ENCODE measurements around the gene LRMDA. TPM values are rescaled to one million over a fixed set of nuclear protein-coding genes. Genes with fewer than 3 reads are reported as not detected.

Gene LRMDA
- total RNA-seq, 4 donors from 2014 or later = 12.0 to 15.9 (median 13.9) TPM

DNA sequence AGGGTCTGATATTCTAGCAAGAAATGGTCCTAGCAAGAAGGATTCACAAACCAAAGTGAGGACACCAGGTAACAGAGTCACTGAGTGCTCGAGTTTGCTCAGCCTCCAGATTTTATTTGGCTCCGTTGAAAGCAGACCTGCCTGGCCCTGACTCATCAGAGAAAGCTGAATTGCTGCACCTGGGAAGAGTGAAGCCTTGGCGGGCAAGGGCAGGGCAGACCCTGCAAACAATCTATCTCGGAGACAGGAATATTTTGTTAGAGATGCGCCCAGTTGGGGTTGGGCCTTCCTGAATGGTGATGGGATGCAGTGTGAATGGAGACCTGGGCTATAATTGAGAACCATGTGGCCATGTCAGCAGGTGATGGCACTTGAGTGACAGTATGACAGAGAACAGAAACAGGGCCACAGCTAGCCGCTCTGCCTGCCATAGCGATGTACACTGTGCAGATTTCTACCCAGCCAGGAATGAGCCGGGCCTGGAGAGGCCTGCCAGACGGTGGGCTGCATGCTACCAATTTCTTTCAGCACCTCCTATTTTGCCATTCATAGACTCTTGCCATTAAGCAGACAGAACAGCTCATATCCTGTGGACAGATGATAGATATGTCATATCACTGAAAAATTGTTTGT is 744.2 kb downstream of the LRMDA start:
- no peak for DNase-seq (ENCODE audit: low spot score)
- TF ChIP-seq, protein P1, sequence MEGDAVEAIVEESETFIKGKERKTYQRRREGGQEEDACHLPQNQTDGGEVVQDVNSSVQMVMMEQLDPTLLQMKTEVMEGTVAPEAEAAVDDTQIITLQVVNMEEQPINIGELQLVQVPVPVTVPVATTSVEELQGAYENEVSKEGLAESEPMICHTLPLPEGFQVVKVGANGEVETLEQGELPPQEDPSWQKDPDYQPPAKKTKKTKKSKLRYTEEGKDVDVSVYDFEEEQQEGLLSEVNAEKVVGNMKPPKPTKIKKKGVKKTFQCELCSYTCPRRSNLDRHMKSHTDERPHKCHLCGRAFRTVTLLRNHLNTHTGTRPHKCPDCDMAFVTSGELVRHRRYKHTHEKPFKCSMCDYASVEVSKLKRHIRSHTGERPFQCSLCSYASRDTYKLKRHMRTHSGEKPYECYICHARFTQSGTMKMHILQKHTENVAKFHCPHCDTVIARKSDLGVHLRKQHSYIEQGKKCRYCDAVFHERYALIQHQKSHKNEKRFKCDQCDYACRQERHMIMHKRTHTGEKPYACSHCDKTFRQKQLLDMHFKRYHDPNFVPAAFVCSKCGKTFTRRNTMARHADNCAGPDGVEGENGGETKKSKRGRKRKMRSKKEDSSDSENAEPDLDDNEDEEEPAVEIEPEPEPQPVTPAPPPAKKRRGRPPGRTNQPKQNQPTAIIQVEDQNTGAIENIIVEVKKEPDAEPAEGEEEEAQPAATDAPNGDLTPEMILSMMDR (IDR thresholded peaks at IDR 0.05) = no peak
- ATAC-seq (ENCODE audit: low FRiP score) = no peak

DNA sequence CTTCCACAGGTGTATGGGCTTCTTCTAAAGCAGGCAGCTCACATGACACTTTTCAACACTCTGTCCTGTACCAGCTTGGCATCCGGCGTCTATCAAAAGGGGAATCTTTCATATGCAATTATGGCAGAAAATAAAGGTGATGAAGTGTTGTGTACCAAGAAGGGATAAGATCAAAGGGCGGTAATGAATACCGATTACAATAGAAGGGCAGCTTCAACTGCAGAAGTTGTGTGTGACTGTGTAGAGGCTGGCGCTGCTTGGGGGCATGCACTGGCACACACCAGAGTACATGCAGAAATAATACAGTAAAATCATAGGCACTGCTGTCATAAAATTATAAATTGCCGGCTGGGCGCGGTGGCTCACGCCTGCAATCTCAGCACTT is 744.7 kb downstream of the LRMDA start:
- TF ChIP-seq, protein P1 (IDR thresholded peaks at IDR 0.05) = no peak
- no peak for DNase-seq (ENCODE audit: low spot score)
- ATAC-seq (ENCODE audit: low FRiP score) = no peak

DNA sequence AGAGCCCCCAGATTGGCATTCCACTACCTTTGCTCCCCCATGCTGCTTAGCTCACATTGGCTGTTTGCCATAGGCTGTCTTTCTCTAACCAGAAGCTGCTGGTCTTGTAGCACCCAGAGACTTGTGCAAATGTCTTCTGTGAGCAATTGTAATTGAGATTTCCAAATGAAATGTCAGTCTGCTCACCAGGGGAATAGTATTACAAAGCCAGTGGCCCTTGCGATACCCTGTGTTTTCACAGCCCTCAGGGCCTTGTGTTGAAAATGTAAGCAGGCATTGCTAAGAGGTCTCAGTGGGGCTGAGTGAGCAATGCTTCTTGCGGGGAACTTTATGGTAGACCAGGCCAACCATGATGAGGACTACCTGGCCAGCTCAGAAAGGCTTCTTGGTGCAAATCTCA is 746.5 kb downstream of the LRMDA start:
- TF ChIP-seq, protein P1 (IDR thresholded peaks at IDR 0.05) = no peak
- ATAC-seq (ENCODE audit: low FRiP score) (no peak), DNase-seq (ENCODE audit: low spot score) (no peak)

DNA sequence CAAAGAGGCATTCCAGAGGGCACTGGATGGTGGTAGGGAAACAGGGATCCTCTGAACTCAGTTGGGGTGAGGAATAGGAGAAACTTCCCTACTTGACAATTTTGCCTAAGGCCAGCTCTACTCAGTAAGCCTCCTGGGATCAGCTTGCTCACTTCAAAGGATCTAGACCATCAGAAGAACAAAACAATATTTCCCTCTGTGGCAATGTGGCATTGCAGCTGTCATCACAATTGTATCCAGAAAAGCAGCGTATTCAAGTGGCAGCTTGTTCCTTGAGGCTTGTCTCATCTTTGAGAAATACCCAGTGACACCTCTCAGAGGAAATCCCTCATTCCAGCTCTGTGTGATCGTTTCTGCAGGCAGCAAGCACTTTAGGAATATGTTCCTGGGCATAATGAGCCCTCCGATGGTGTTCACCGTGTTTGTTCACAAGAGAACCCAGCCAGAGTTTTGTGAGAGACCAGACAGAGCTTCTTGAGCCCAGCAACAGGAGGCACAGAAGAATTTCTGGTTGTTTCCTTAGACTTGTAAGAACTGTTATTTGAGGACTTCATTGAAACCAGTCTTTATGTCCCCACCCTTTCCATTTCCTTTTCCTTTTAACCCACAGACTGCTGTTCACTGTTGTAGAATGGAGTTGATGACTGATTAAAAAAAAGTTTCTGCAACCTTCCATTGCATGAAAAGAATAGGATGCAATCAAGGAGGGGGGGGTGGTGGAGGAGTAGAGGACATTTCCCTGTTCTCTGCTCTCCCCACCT is 747.3 kb downstream of the LRMDA start:
- TF ChIP-seq, protein P1 (IDR thresholded peaks at IDR 0.05) = no peak
- DNase-seq (ENCODE audit: low spot score) (no peak), ATAC-seq (ENCODE audit: low FRiP score) (no peak)

DNA sequence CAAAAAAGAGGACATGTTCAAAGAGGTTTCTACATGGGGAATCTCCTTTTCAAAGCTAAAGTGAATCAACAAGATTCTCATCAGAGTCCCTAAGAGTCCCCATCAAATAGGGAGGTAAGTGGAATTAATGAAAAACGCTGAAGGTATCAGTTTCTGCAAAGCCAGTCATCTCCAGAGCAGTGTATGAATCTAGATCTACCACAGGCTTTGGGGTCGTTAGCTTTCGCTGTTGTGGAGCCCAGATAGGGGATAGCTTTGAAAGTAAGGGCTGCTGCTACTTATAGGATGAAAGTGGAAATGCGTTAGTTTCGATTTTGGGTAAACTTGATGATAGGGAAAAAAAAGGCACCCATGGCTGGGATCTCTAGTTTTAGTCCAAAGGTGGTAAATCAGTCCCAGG is 748.4 kb downstream of the LRMDA start:
- DNase-seq (ENCODE audit: low spot score) = no peak
- TF ChIP-seq, protein P1 (IDR thresholded peaks at IDR 0.05) = no peak
- ATAC-seq (ENCODE audit: low FRiP score) = no peak

DNA sequence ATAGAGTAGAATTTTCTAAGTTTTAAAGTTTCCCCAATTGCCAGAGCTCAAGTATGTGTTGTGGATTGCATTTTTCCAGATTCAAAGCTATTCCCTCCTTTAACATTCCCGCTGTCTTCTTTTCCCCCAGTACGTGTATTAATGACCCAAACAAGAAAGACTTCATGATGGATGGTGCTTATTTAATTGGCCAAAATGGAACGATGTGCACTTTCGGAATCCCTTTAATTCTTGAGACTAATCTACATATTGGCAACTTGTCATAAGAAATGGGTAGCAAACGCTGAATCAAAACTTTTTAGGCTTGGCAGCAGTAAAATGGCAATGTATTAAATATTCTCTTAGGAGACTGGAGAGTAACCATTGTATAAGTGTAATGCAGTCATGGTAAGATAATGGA is 753.2 kb downstream of the LRMDA start:
- TF ChIP-seq, protein P1 (IDR thresholded peaks at IDR 0.05) = no peak
- ATAC-seq (ENCODE audit: low FRiP score) = no peak
- no peak for DNase-seq (ENCODE audit: low spot score)

All from omental fat pad (tissue), 4 donors.